IMR-90 (cell line): Measurements from ENCODE around the gene U2SURP.

Source experiments
- BHLHE40 ChIP-seq: fragments of 150-350 bp; IDR thresholded peaks from 2 replicates; pipeline ENCODE4 v1.6.1; 2016; ENCODE audit warnings: mild to moderate bottlenecking, low read depth, low read length
- CEBPB ChIP-seq: IDR thresholded peaks from 2 replicates; pipeline ENCODE4 v1.6.1; 2012; ENCODE audit warnings: low read depth, low read length, improper control_type of control experiment
- FOS ChIP-seq: fragments of 150-350 bp; IDR thresholded peaks from 2 replicates; pipeline ENCODE4 v1.6.1; 2016; ENCODE audit warnings: low read depth, low read length
- MAFK ChIP-seq: IDR thresholded peaks from 2 replicates; pipeline ENCODE4 v1.6.1; 2012; ENCODE audit warnings: low read depth, low read length, improper control_type of control experiment
- MXI1 ChIP-seq: IDR thresholded peaks from 2 replicates; pipeline ENCODE4 v1.6.1; 2012; ENCODE audit warnings: low read depth, mild to moderate bottlenecking, low read length, moderate library complexity, borderline replicate concordance
- POLR2A ChIP-seq: IDR thresholded peaks from 2 replicates; pipeline ENCODE4 v1.6.1; 2012; ENCODE audit warnings: mild to moderate bottlenecking, low read depth, low read length
- RAD21 ChIP-seq: IDR thresholded peaks from 2 replicates; pipeline ENCODE4 v1.6.1; 2012; ENCODE audit warnings: low read length, improper control_type of control experiment
- RCOR1 ChIP-seq: IDR thresholded peaks from 2 replicates; pipeline ENCODE4 v1.6.1; 2012; ENCODE audit warnings: mild to moderate bottlenecking, low read length, improper control_type of control experiment; ENCODE audit not compliant: insufficient replicate concordance
- SMC3 ChIP-seq: fragments of 150-350 bp; IDR thresholded peaks from 2 replicates; pipeline ENCODE4 v1.6.1; 2016; ENCODE audit warnings: low read depth, mild to moderate bottlenecking, antibody characterized with exemption, low read length, moderate library complexity
- TF ChIP-seq, protein P1 (sequence below): conservative IDR thresholded peaks from 2 replicates; pipeline ENCODE4 v1.5.1; 2012; ENCODE audit warnings: mild to moderate bottlenecking, low read depth, low read length, improper control_type of control experiment
- TF ChIP-seq, protein P2 (sequence below): fragments of 150-350 bp; IDR thresholded peaks from 2 replicates; pipeline ENCODE4 v1.6.1; 2017; ENCODE audit warnings: mild to moderate bottlenecking, antibody characterized with exemption, low read length, low read depth

DNA sequence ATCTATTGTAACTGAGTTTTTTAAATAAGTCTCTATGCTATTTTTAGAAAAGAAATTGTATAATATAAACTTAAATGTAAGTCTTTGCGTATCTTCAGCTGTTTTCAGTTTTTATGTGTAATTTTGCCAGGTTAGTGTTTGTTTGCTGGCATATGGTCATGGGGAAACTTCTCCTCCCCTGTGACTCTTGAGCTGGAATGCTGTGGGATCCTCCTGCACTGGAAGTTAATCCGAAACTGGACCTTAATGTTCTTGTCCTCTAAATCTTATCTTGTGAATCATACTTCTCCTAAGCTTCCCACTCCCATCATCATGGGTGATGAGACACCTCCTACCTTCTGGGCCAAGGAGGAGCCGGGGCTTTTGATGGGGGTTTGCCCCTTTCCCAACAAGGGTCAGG lies 65.8 kb downstream of the U2SURP start:
- TF ChIP-seq, protein P1, sequence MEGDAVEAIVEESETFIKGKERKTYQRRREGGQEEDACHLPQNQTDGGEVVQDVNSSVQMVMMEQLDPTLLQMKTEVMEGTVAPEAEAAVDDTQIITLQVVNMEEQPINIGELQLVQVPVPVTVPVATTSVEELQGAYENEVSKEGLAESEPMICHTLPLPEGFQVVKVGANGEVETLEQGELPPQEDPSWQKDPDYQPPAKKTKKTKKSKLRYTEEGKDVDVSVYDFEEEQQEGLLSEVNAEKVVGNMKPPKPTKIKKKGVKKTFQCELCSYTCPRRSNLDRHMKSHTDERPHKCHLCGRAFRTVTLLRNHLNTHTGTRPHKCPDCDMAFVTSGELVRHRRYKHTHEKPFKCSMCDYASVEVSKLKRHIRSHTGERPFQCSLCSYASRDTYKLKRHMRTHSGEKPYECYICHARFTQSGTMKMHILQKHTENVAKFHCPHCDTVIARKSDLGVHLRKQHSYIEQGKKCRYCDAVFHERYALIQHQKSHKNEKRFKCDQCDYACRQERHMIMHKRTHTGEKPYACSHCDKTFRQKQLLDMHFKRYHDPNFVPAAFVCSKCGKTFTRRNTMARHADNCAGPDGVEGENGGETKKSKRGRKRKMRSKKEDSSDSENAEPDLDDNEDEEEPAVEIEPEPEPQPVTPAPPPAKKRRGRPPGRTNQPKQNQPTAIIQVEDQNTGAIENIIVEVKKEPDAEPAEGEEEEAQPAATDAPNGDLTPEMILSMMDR: no peak
- TF ChIP-seq POLR2A (no peak), FOS (no peak), BHLHE40 (no peak), RAD21 (no peak), CEBPB (no peak), MXI1 (no peak), MAFK (no peak), RCOR1 (no peak), SMC3 (no peak)
- TF ChIP-seq, protein P2, sequence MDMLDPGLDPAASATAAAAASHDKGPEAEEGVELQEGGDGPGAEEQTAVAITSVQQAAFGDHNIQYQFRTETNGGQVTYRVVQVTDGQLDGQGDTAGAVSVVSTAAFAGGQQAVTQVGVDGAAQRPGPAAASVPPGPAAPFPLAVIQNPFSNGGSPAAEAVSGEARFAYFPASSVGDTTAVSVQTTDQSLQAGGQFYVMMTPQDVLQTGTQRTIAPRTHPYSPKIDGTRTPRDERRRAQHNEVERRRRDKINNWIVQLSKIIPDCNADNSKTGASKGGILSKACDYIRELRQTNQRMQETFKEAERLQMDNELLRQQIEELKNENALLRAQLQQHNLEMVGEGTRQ: no peak
